Left lung (tissue), 10 donors: Measurements from ENCODE around the gene STX19. TPM values are rescaled to one million over a fixed set of nuclear protein-coding genes. Genes with fewer than 3 reads are reported as not detected.
A peak's percentile ranks its signal among the peaks of the same experiment; 100 is the strongest.

ENCODE experiments used
- ATAC-seq: fragments of 200-7000 bp; cut with Tn5 transposase; one replicate; pipeline ENCODE4 v1.9.1; 2020; ENCODE audit warnings: moderate library complexity
- DNase-seq, 4 donors: peaks; one replicate each; pipeline ENCODE4 v3.0.0-alpha.2; 2013 to 2020
- H3K27ac ChIP-seq, 2 donors: fragments of 200-600 bp; sonication (generic) in 1 of 2; one replicate each; pipeline versions ENCODE4 v1.5.0 to v1.8.0; 2020 to 2021
- H3K27me3 ChIP-seq, 2 donors: fragments of 200-600 bp; sonication (generic) in 1 of 2; one replicate each; pipeline versions ENCODE4 v1.5.0 to v1.8.0; 2020 to 2021
- H3K36me3 ChIP-seq, 2 donors: fragments of 200-600 bp; sonication (generic) in 1 of 2; one replicate each; pipeline versions ENCODE4 v1.5.0 to v1.8.0; 2020 to 2021
- H3K4me1 ChIP-seq, 2 donors: fragments of 200-600 bp; one replicate each; pipeline ENCODE4 v1.8.0; 2021
- H3K4me3 ChIP-seq, 2 donors: fragments of 200-600 bp; sonication (generic) in 1 of 2; one replicate each; pipeline versions ENCODE4 v1.5.0 to v1.8.0; 2020 to 2021; ENCODE audit warnings: mild to moderate bottlenecking in 1 of 2
- H3K9me3 ChIP-seq, 2 donors: fragments of 200-600 bp; sonication (generic) in 1 of 2; one replicate each; pipeline versions ENCODE4 v1.5.0 to v1.8.0; 2020 to 2021
- intact Hi-C, 2 donors: fragments of 100-400 bp; cut with DNase I; formaldehyde crosslinking; loops; one replicate each; pipeline versions ENCODE4 v1.11.2 to v1.14.2; 2022
- polyA plus RNA-seq, 6 donors: library from polyadenylated mRNA; unstranded; fragments of 120-200 nt; gene quantifications; one replicate each; pipeline ENCODE4 v1.2.1, GENCODE V29; 2013; ENCODE audit not compliant: insufficient read length in 6 of 6
- total RNA-seq, 2 donors: library from RNA; stranded (reverse); fragmentation: NEBNext Ultra II Directional; extraction: Animal tissue kit (Norgen Biotek cat#: 25700); gene quantifications; one replicate each; pipeline ENCODE4 v1.2.1, GENCODE V29; 2021
- TF ChIP-seq, protein P1 (sequence below), 2 donors: fragments of 200-600 bp; sonication (generic) in 1 of 2; IDR thresholded peaks; one replicate each; pipeline versions ENCODE4 v1.5.0 to v1.8.0; 2021; ENCODE audit warnings: antibody characterized with exemption in 2 of 2
- donor health status: DM: no; HTN: yes; CAD: no.
- donor health status: DM: no; HTN: no; CAD: no.

Gene STX19
- total and polyA plus RNA-seq, 8 donors = 2.4 to 8.5 (median 5.2) TPM

DNA sequence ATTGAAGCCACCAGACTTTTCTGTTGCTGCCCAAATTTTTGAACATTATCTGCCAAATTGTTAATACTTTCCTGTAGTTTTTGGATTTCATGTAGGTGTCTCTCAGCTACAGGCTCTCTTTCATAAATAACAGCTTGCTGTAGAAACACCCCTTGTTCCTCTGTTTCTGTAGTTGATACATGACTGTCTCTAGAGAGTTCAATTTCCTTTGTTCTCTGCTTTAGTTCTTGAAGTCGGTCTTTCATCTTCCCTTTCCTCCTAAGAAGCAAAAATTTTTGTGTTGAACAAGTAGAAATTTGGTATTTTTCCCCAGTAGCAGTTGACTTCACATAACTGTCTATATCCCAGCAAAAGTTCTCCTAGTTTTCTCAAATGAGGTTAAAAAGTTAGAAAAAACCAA, 13.4 kb downstream of the STX19 start:
- H3K36me3 ChIP-seq = no peaks in the 10 kb centered on the region
- TF ChIP-seq, protein P1, sequence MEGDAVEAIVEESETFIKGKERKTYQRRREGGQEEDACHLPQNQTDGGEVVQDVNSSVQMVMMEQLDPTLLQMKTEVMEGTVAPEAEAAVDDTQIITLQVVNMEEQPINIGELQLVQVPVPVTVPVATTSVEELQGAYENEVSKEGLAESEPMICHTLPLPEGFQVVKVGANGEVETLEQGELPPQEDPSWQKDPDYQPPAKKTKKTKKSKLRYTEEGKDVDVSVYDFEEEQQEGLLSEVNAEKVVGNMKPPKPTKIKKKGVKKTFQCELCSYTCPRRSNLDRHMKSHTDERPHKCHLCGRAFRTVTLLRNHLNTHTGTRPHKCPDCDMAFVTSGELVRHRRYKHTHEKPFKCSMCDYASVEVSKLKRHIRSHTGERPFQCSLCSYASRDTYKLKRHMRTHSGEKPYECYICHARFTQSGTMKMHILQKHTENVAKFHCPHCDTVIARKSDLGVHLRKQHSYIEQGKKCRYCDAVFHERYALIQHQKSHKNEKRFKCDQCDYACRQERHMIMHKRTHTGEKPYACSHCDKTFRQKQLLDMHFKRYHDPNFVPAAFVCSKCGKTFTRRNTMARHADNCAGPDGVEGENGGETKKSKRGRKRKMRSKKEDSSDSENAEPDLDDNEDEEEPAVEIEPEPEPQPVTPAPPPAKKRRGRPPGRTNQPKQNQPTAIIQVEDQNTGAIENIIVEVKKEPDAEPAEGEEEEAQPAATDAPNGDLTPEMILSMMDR (IDR thresholded peaks at IDR 0.05) = no peak
- ATAC-seq (no peak), DNase-seq (no peak)
- no peaks in the 10 kb centered on the region for H3K9me3 ChIP-seq
- no peak overlapping the region for H3K27ac ChIP-seq
- intact Hi-C loops = no loop called here
- H3K4me3 ChIP-seq = no peak overlapping the region
- peaks cover 0 to 8% of the 10 kb centered on the region in 2 donors for H3K4me1 ChIP-seq
- H3K27me3 ChIP-seq = no peaks in the 10 kb centered on the region

GRCh38 chr3:94012185-94012584, 16.2 kb downstream of the STX19 start:
- DNase-seq = no peak
- Histone ChIP-seq H3K36me3 (no peaks in the 10 kb centered on the region), H3K4me1 (peaks cover 0 to 8% of the 10 kb centered on the region in 2 donors), H3K9me3 (no peaks in the 10 kb centered on the region), H3K27me3 (no peaks in the 10 kb centered on the region), H3K27ac (no peak overlapping the region), H3K4me3 (no peak overlapping the region)
- no peak for ATAC-seq
- TF ChIP-seq, protein P1 (IDR thresholded peaks at IDR 0.05) = no peak
- intact Hi-C loops = no loop called here

GRCh38 chr3:94011233-94011711, 17.1 kb downstream of the STX19 start:
- H3K4me1 ChIP-seq = peaks cover 0 to 8% of the 10 kb centered on the region in 2 donors
- H3K4me3 ChIP-seq = no peak overlapping the region
- DNase-seq (no peak), ATAC-seq (peak; percentile 41)
- intact Hi-C loops = no loop called here
- TF ChIP-seq, protein P1 (IDR thresholded peaks at IDR 0.05) = no peak
- no peaks in the 10 kb centered on the region for H3K9me3 ChIP-seq
- no peak overlapping the region for H3K27ac ChIP-seq
- H3K36me3 ChIP-seq = no peaks in the 10 kb centered on the region
- no peaks in the 10 kb centered on the region for H3K27me3 ChIP-seq

DNA sequence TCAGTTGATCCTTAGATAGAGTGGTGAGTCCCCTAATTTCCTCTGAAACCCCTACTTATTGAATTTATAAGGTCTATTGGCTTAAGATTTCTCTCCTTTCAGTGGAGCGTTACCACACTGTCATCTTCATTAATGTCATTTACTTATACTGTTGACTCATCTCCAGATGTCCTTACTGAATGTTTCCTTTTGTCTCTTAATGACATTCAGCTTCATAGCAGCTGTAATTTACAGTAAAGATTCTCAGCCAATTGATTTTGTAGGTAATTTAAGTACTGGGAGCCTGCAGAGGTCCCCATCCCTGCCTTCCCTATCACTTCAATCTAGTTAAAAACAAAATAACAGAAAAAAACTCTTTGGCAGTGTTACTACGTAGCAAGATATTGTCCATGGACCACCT, 18.8 kb downstream of the STX19 start:
- H3K27ac ChIP-seq = no peak overlapping the region
- intact Hi-C loops = no loop called here
- H3K9me3 ChIP-seq = no peaks in the 10 kb centered on the region
- DNase-seq (no peak), ATAC-seq (no peak)
- TF ChIP-seq, protein P1 (IDR thresholded peaks at IDR 0.05) = no peak
- peaks cover 0 to 14% of the 10 kb centered on the region in 2 donors for H3K4me1 ChIP-seq
- H3K27me3 ChIP-seq = no peaks in the 10 kb centered on the region
- no peak overlapping the region for H3K4me3 ChIP-seq
- H3K36me3 ChIP-seq = no peaks in the 10 kb centered on the region

DNA sequence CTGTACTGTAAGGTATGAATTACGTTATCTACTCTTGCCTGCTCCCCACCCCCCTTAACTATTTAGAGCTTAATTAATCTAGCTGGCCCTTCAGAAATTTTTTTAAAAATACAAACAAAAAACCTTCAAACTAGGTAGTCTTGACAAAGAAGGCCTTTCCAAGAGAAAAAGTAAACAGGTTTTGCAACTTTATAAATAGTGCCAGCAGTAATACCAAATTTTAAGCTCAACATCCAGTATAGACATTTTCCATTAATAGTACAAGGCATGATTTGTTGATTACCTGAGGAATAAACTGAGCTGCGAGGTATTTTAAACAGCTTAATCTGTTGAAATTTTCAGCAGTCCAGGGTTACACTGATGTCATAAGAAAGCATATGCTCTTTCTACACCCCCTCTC, 20.1 kb downstream of the STX19 start:
- no peaks in the 10 kb centered on the region for H3K36me3 ChIP-seq
- DNase-seq (no peak), ATAC-seq (no peak)
- peaks cover 0 to 22% of the 10 kb centered on the region in 2 donors for H3K4me1 ChIP-seq
- H3K27ac ChIP-seq = no peak overlapping the region
- intact Hi-C loops = no loop called here
- no peaks in the 10 kb centered on the region for H3K9me3 ChIP-seq
- TF ChIP-seq, protein P1 (IDR thresholded peaks at IDR 0.05) = no peak
- H3K27me3 ChIP-seq = no peaks in the 10 kb centered on the region
- no peak overlapping the region for H3K4me3 ChIP-seq
